Panc1 (cell line): ENCODE results near the gene AOC2. TPM values are rescaled to one million over a fixed set of nuclear protein-coding genes. Genes with fewer than 3 reads are reported as not detected.

ENCODE experiments used
- ATAC-seq: fragments of 200-7000 bp; cut with Tn5 transposase; 2 replicates; pipeline ENCODE4 v1.9.1; 2020; ENCODE audit warnings: mild to moderate bottlenecking, moderate library complexity
- BruUV-seq: library from RNA; stranded (reverse); fragments of 400-500 nt; replicated peaks from 2 replicates; lab custom pipeline; 2021; lab: Mats Ljungman, UMichigan
- CTCF ChIA-PET: fragments of 300-600 bp; sonication (Branson Sonifier 250); formaldehyde crosslinking; loops from one replicate; lab custom pipeline; 2022; ENCODE audit warnings: antibody characterized with exemption; lab: Charles Lee
- POLR2A ChIA-PET: fragments of 300-600 bp; sonication (Branson Sonifier 250); formaldehyde crosslinking; loops from one replicate; lab custom pipeline; 2022; ENCODE audit warnings: antibody characterized with exemption; lab: Charles Lee
- DNase-seq: peaks from one replicate; pipeline ENCODE4 v3.0.0-alpha.2; 2010; ENCODE audit warnings: low read depth, low spot score
- H3K27ac ChIP-seq: 2 replicates; pipeline ENCODE4 v1.5.1; 2011; ENCODE audit warnings: mild to moderate bottlenecking, low read length, inconsistent platforms
- H3K27me3 ChIP-seq: fragments of 200-500 bp; sonication (Bioruptor generic); 2 replicates; pipeline ENCODE4 v1.6.0; 2014; ENCODE audit warnings: low read length, inconsistent platforms; ENCODE audit not compliant: control insufficient read depth, insufficient read depth
- H3K36me3 ChIP-seq: fragments of 200-500 bp; sonication (Bioruptor generic); 2 replicates; pipeline ENCODE4 v1.5.1; 2014; ENCODE audit warnings: inconsistent platforms, mild to moderate bottlenecking, low read length, moderate library complexity; ENCODE audit not compliant: control insufficient read depth, insufficient read depth
- H3K4me1 ChIP-seq: 2 replicates; pipeline ENCODE4 v1.5.1; 2011; ENCODE audit warnings: inconsistent platforms, mild to moderate bottlenecking, low read length, moderate library complexity; ENCODE audit not compliant: control insufficient read depth, insufficient read depth
- H3K4me3 ChIP-seq, 2 experiments: 2 replicates each; pipeline ENCODE4 v1.5.1; 2011 to 2012; ENCODE audit warnings: low read depth in 2 of 2, low read length in 2 of 2, mild to moderate bottlenecking in 2 of 2, inconsistent platforms in 1 of 2, moderate library complexity in 1 of 2
- H3K9me3 ChIP-seq: fragments of 200-500 bp; sonication (Bioruptor generic); 2 replicates; pipeline ENCODE4 v1.5.1; 2014; ENCODE audit warnings: low read depth, mild to moderate bottlenecking, inconsistent platforms, low read length, moderate library complexity; ENCODE audit not compliant: control insufficient read depth, insufficient read depth
- CTCF ChIP-seq: fragments of 450-650 bp; IDR thresholded peaks from 2 replicates; pipeline ENCODE4 v1.5.1; 2017; ENCODE audit warnings: mild to moderate bottlenecking
- POLR2AphosphoS5 ChIP-seq: IDR thresholded peaks from 2 replicates; pipeline ENCODE4 v1.6.1; 2012; ENCODE audit warnings: mild to moderate bottlenecking, low read depth, low read length, moderate library complexity
- REST ChIP-seq, 2 experiments: IDR thresholded peaks; 2 replicates each; pipeline ENCODE4 v1.6.1; 2011 to 2012; ENCODE audit warnings: low read depth in 2 of 2, control low read depth in 1 of 2, low read length in 1 of 2, mild to moderate bottlenecking in 1 of 2, moderate library complexity in 1 of 2; ENCODE audit not compliant: insufficient read depth in 1 of 2
- SIN3A ChIP-seq: IDR thresholded peaks from 2 replicates; pipeline ENCODE4 v1.6.1; 2012; ENCODE audit warnings: low read depth, mild to moderate bottlenecking, low read length, moderate library complexity, borderline replicate concordance; ENCODE audit not compliant: insufficient read depth
- TCF7L2 ChIP-seq: IDR thresholded peaks from 2 replicates; pipeline ENCODE4 v1.6.1; 2011; ENCODE audit warnings: mild to moderate bottlenecking, low read depth, low read length, inconsistent platforms
- in situ Hi-C: cut with HindIII; loops from 2 replicates; pipeline ENCODE4 v1.10.0; 2016; ENCODE audit warnings: low sequenced_read_pairs, low pct_unique_long_range_greater_than_20kb
- intact Hi-C: fragments of 100-400 bp; cut with micrococcal nuclease; formaldehyde crosslinking; loops from one replicate; pipeline ENCODE4 v1.10.0; 2022; ENCODE audit not compliant: unreplicated experiment
- total RNA-seq: library from RNA; stranded (reverse); gene quantifications from one replicate; pipeline ENCODE4 v1.2.1, GENCODE V29; 2021; ENCODE audit not compliant: unreplicated experiment

The AOC2 gene
- total RNA-seq, 1 experiment from 2014 or later = 0.85 TPM

- no peak for DNase-seq
- ATAC-seq = no peak
- in situ Hi-C loops = no loop called here
- Histone ChIP-seq H3K27ac (no peak overlapping the region), H3K4me1 (no peaks in the 10 kb centered on the region), H3K4me3 (no peak overlapping the region), H3K36me3 (no peaks in the 10 kb centered on the region), H3K9me3 (no peaks in the 10 kb centered on the region), H3K27me3 (no peaks in the 10 kb centered on the region)
- CTCF ChIA-PET = no interaction called here
- no peak for TF ChIP-seq TCF7L2
- TF ChIP-seq POLR2AphosphoS5 = no peak
- TF ChIP-seq SIN3A = no peak
- POLR2A ChIA-PET = no interaction called here
- no TSS peak for BruUV-seq
- intact Hi-C loops = no loop called here
Observed at GRCh38 chr17:42852351-42852750, 8.0 kb downstream of the AOC2 start.

GRCh38 chr17:42853004-42853403 is 8.6 kb downstream of the AOC2 start:
- intact Hi-C loops = no loop called here
- POLR2A ChIA-PET = no interaction called here

More at GRCh38 chr17:42853004-42853403, 8.6 kb downstream of the AOC2 start:
- no TSS peak for BruUV-seq
- ATAC-seq (no peak), DNase-seq (no peak)
- Histone ChIP-seq H3K27me3 (no peaks in the 10 kb centered on the region), H3K27ac (no peak overlapping the region), H3K9me3 (no peaks in the 10 kb centered on the region), H3K36me3 (no peaks in the 10 kb centered on the region), H3K4me3 (no peak overlapping the region), H3K4me1 (no peaks in the 10 kb centered on the region)
- TF ChIP-seq POLR2AphosphoS5 = no peak
- TF ChIP-seq SIN3A = no peak
- no peak for TF ChIP-seq REST (IDR thresholded peaks at IDR 0.05; ENCODE audit: insufficient read depth in 1 of 2, low read depth in 2 of 2, low read length in 1 of 2)
- no peak for TF ChIP-seq CTCF
- TF ChIP-seq TCF7L2 = no peak
- in situ Hi-C loops = no loop called here
- CTCF ChIA-PET = no interaction called here
